Astrocyte of the spinal cord (primary cell): Measurements from ENCODE around the gene SRP19.

ENCODE experiments used
- DNase-seq: peaks from one replicate; pipeline ENCODE4 v3.0.0; 2011; ENCODE audit warnings: low read depth, low spot score
- H3K4me3 ChIP-seq: 2 replicates; pipeline ENCODE4 v1.5.1; 2011; ENCODE audit warnings: low read depth, mild to moderate bottlenecking, low read length, moderate library complexity
- in situ Hi-C: cut with HindIII; loops from 2 replicates; pipeline ENCODE4 v1.10.0; 2017; ENCODE audit warnings: low sequenced_read_pairs
- TF ChIP-seq, protein P1 (sequence below): IDR thresholded peaks from 2 replicates; pipeline ENCODE4 v1.5.1; 2012; ENCODE audit warnings: low read depth, mild to moderate bottlenecking, low read length, inconsistent platforms

Gene SRP19

GRCh38 chr5:112863549-112863948 lies 2.5 kb downstream of the SRP19 start:
- no peak overlapping the region for H3K4me3 ChIP-seq
- DNase-seq, result no peak
- in situ Hi-C loops, result no loop called here
- TF ChIP-seq, protein P1, sequence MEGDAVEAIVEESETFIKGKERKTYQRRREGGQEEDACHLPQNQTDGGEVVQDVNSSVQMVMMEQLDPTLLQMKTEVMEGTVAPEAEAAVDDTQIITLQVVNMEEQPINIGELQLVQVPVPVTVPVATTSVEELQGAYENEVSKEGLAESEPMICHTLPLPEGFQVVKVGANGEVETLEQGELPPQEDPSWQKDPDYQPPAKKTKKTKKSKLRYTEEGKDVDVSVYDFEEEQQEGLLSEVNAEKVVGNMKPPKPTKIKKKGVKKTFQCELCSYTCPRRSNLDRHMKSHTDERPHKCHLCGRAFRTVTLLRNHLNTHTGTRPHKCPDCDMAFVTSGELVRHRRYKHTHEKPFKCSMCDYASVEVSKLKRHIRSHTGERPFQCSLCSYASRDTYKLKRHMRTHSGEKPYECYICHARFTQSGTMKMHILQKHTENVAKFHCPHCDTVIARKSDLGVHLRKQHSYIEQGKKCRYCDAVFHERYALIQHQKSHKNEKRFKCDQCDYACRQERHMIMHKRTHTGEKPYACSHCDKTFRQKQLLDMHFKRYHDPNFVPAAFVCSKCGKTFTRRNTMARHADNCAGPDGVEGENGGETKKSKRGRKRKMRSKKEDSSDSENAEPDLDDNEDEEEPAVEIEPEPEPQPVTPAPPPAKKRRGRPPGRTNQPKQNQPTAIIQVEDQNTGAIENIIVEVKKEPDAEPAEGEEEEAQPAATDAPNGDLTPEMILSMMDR, result no peak

GRCh38 chr5:112865128-112865527 lies 4.0 kb downstream of the SRP19 start:
- H3K4me3 ChIP-seq, result no peak overlapping the region
- TF ChIP-seq, protein P1, result no peak
- no peak for DNase-seq
- in situ Hi-C loops, result no loop called here

DNA sequence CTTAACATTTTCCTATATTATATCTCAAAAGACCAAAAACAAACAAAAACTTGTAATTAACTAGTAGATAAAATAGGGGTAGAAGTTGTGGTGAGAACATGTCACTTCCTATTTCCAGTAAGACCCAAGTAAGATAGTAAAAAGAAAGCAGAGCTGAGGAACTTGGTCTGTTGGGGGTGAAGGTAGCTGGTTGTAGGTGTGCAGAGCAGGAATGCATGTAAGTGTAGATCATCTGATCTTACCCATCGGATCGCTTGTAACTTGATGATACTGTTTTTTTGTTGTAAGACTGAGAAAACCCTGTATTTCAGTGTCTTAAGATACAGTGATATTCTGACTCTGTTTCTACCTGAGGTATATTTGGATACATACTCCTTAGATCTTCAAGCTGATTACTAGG lies 5.7 kb downstream of the SRP19 start:
- no peak for DNase-seq
- H3K4me3 ChIP-seq, result no peak overlapping the region
- TF ChIP-seq, protein P1, result no peak
- in situ Hi-C loops, result no loop called here

DNA sequence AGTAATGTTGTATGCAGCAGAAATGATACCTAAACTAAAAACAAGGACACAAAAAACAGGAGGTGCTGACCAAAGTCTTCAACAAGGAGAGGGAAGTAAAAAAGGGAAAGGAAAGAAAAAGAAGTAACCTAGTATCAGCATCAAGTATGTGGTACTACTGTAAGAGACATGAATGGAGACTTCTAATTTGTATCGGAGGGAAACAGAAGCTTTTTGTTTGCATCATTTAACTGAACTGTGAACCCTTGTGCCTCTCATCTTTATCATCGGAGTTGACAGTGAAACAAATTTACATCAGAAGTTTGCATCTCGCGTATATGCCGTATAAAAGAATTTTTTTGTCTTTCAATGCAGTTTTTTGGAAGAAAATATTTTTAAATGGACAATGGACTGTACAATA lies 6.3 kb downstream of the SRP19 start:
- DNase-seq, result no peak
- H3K4me3 ChIP-seq, result no peak overlapping the region
- TF ChIP-seq, protein P1, result no peak
- in situ Hi-C loops, result no loop called here

GRCh38 chr5:112869948-112870347 lies 8.9 kb downstream of the SRP19 start:
- in situ Hi-C loops, result no loop called here
- no peak for DNase-seq
- no peak overlapping the region for H3K4me3 ChIP-seq
- TF ChIP-seq, protein P1, result no peak

GRCh38 chr5:112870966-112871365 lies 9.9 kb downstream of the SRP19 start:
- DNase-seq, result no peak
- in situ Hi-C loops, result no loop called here
- TF ChIP-seq, protein P1, result no peak
- H3K4me3 ChIP-seq, result no peak overlapping the region

GRCh38 chr5:112876362-112876761 lies 15.3 kb downstream of the SRP19 start:
- TF ChIP-seq, protein P1, result no peak
- in situ Hi-C loops, result no loop called here
- DNase-seq, result no peak
- H3K4me3 ChIP-seq, result no peak overlapping the region
